NCI-H2196 treated with DMSO at 0.1 percent for 48 hours (cell line): Measurements from ENCODE around the gene SSH2.

Experiments used
- DNase-seq: peaks from one replicate; lab custom pipeline; 2025; ENCODE audit not compliant: unreplicated experiment; lab: John Stamatoyannopoulos, UW

The SSH2 gene

GRCh38 chr17:29840884-29841283, 89.1 kb downstream of the SSH2 start:
- no peak for DNase-seq

- no peak for DNase-seq
Observed at GRCh38 chr17:29839656-29840055, 90.4 kb downstream of the SSH2 start.

GRCh38 chr17:29838961-29839360, 91.1 kb downstream of the SSH2 start:
- DNase-seq = no peak

- no peak for DNase-seq
Observed at GRCh38 chr17:29837531-29837930, 92.5 kb downstream of the SSH2 start.

- no peak for DNase-seq
Observed at GRCh38 chr17:29836643-29837042, 93.4 kb downstream of the SSH2 start.

GRCh38 chr17:29835435-29836351, 94.3 kb downstream of the SSH2 start:
- no peak for DNase-seq

GRCh38 chr17:29833801-29834200, 96.2 kb downstream of the SSH2 start:
- no peak for DNase-seq

- no peak for DNase-seq
Observed at GRCh38 chr17:29828676-29829284, 101.2 kb downstream of the SSH2 start.

- DNase-seq = no peak
Observed at GRCh38 chr17:29827179-29827578, 102.8 kb downstream of the SSH2 start.

GRCh38 chr17:29826114-29826692, 103.8 kb downstream of the SSH2 start:
- DNase-seq = no peak

GRCh38 chr17:29825604-29826003, 104.4 kb downstream of the SSH2 start:
- DNase-seq = no peak

- no peak for DNase-seq
Observed at GRCh38 chr17:29821897-29822296, 108.1 kb downstream of the SSH2 start.

GRCh38 chr17:29820425-29820824, 109.6 kb downstream of the SSH2 start:
- no peak for DNase-seq

GRCh38 chr17:29807520-29808361, 122.3 kb downstream of the SSH2 start:
- no peak for DNase-seq

GRCh38 chr17:29802246-29802645, 127.8 kb downstream of the SSH2 start:
- DNase-seq = no peak

- no peak for DNase-seq
Observed at GRCh38 chr17:29800457-29800856, 129.6 kb downstream of the SSH2 start.

GRCh38 chr17:29796652-29797051, 133.4 kb downstream of the SSH2 start:
- no peak for DNase-seq

- DNase-seq = no peak
Observed at GRCh38 chr17:29793501-29793900, 136.5 kb downstream of the SSH2 start.

- no peak for DNase-seq
Observed at GRCh38 chr17:29791336-29792080, 138.5 kb downstream of the SSH2 start.
